Memory B cell (primary cell): ENCODE results near the gene AMFR.

Source experiments
- ATAC-seq: fragments of 150-1000 bp; cut with Tn5 transposase; 2 replicates; pipeline ENCODE4 v1.10.0; 2021; ENCODE audit warnings: low read depth, mild to moderate bottlenecking, moderate library complexity
- DNase-seq, 2 donors: peaks; one replicate each; pipeline ENCODE4 v3.0.0; 2022; ENCODE audit warnings: low spot score in 2 of 2
- H3K27ac Mint-ChIP-seq: one replicate; pipeline ENCODE4 v1.8.0; 2022; ENCODE audit warnings: mild to moderate bottlenecking, moderate library complexity, mixed read lengths
- H3K27me3 Mint-ChIP-seq: one replicate; pipeline ENCODE4 v1.8.0; 2022; ENCODE audit warnings: mixed read lengths
- H3K36me3 Mint-ChIP-seq: one replicate; pipeline ENCODE4 v1.8.0; 2022; ENCODE audit warnings: mild to moderate bottlenecking, mixed read lengths
- H3K4me1 Mint-ChIP-seq: one replicate; pipeline ENCODE4 v1.8.0; 2022; ENCODE audit warnings: mixed read lengths
- H3K4me3 Mint-ChIP-seq: one replicate; pipeline ENCODE4 v1.8.0; 2022; ENCODE audit warnings: mild to moderate bottlenecking, moderate library complexity, mixed read lengths
- H3K9me3 Mint-ChIP-seq: one replicate; pipeline ENCODE4 v1.8.0; 2022; ENCODE audit warnings: mixed read lengths

The AMFR gene

DNA sequence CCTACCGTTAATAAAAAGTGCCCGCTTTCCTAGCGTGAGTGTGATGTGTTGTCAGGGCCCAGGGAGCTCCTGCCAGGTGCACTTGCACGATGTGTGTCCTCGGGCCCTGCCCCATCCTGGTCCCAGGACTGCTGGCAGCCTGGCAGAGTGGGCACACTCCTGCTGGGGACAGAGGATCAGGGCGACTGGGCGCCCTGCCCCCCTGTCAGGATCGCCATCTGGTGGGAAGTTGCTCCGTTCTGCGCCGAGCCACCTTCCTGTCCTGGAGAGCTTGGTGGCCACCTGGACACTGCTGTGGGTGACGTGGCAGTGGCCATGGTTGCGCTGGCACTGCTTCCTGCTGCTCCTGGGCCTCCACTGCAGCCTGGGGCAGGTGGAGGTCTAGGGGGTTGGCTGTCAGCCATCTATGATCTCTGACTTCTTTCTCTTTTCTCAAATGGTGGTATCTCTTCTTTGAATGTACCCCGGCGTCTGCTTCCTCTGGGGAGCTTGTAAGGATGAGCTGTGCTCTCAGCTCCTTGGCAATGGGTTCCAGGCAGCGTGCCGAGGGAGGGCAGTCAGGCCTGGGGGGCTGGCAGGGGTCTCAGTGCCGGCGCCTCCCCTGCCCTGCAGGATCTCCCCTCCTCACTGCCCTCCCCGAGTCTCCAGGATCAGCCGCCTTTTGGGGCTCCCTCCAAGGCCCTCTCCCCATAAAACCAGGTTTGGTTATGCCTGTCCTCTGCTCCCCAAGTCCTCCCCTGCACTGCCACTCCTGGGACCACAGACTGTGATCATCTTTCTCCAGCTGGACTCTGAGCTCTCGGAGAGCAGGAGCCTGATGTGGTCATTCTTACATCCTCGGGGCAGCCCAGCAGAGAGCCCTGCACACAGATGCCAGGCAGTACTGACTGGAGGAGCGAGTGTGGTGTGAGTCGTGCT is 76.9 kb downstream of the AMFR start:
- Mint-ChIP-seq H3K27ac (no peak overlapping the region), H3K4me1 (no peaks in the 10 kb centered on the region), H3K36me3 (no peaks in the 10 kb centered on the region), H3K4me3 (no peak overlapping the region), H3K27me3 (peaks cover 8% of the 10 kb centered on the region), H3K9me3 (no peaks in the 10 kb centered on the region)
- ATAC-seq (no peak), DNase-seq (no peak)

DNA sequence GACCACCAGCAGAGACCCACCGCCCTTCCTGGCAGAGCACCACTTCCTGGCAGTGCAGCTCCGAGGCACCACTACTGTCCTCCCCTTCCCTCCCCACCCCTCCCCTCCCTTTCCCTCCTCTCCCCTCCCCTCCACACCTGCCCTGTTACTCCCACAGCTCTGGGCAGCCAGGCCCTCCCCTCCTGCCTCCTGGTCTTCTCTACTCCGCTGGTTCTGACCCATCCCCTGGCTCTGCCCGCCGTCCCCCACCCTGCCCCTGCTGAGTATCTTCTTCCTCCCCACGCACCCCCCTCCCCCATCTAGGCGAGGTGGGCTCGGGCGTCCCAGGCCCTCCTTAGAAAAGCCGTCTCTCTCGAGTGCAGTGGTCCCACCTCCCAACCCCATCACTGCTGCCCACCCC is 77.7 kb downstream of the AMFR start:
- Mint-ChIP-seq H3K27me3 (peaks cover 8% of the 10 kb centered on the region), H3K9me3 (no peaks in the 10 kb centered on the region), H3K27ac (no peak overlapping the region), H3K36me3 (no peaks in the 10 kb centered on the region), H3K4me3 (no peak overlapping the region), H3K4me1 (no peaks in the 10 kb centered on the region)
- DNase-seq = no peak
- no peak for ATAC-seq

DNA sequence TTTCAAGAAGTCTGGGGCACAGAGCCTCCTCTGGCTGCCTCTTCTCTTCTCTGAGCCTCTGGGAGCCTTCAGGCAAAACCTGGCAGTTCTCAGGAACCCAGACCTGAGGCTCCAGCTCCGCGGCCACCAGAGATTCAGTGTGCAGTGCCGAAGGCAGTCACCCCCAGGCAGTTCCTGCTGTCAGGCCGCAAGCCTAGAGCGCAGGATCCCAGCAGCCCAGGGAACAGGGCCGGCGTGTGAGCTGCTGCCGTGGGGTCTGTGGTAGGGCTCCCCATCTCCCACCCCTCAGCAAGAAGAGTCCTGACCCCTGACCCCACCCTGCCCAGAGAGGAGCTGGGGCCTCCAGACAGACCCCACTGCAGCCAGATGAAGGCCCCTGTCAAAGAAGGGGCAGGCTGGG is 78.2 kb downstream of the AMFR start:
- DNase-seq (no peak), ATAC-seq (no peak)
- Mint-ChIP-seq H3K36me3 (no peaks in the 10 kb centered on the region), H3K27me3 (peaks cover 8% of the 10 kb centered on the region), H3K4me1 (no peaks in the 10 kb centered on the region), H3K9me3 (no peaks in the 10 kb centered on the region), H3K4me3 (no peak overlapping the region), H3K27ac (no peak overlapping the region)

GRCh38 chr16:56346131-56346890 is 79.0 kb downstream of the AMFR start:
- DNase-seq (no peak), ATAC-seq (no peak)
- Mint-ChIP-seq H3K27me3 (peaks cover 6% of the 10 kb centered on the region), H3K36me3 (no peaks in the 10 kb centered on the region), H3K27ac (no peak overlapping the region), H3K4me3 (no peak overlapping the region), H3K4me1 (no peaks in the 10 kb centered on the region), H3K9me3 (no peaks in the 10 kb centered on the region)

- no peak for DNase-seq
- H3K4me1 Mint-ChIP-seq = no peaks in the 10 kb centered on the region
- H3K27ac Mint-ChIP-seq = no peak overlapping the region
- ATAC-seq = no peak
- H3K9me3 Mint-ChIP-seq = no peaks in the 10 kb centered on the region
- peaks cover 1% of the 10 kb centered on the region for H3K27me3 Mint-ChIP-seq
- H3K4me3 Mint-ChIP-seq = no peak overlapping the region
- H3K36me3 Mint-ChIP-seq = no peaks in the 10 kb centered on the region
Measured at GRCh38 chr16:56345406-56346050, 79.8 kb downstream of the AMFR start.

- Mint-ChIP-seq H3K4me1 (no peaks in the 10 kb centered on the region), H3K4me3 (no peak overlapping the region), H3K27me3 (no peaks in the 10 kb centered on the region), H3K27ac (no peak overlapping the region), H3K36me3 (no peaks in the 10 kb centered on the region), H3K9me3 (no peaks in the 10 kb centered on the region)
- ATAC-seq (no peak), DNase-seq (no peak)
Measured at GRCh38 chr16:56344518-56345405, 80.6 kb downstream of the AMFR start.

DNA sequence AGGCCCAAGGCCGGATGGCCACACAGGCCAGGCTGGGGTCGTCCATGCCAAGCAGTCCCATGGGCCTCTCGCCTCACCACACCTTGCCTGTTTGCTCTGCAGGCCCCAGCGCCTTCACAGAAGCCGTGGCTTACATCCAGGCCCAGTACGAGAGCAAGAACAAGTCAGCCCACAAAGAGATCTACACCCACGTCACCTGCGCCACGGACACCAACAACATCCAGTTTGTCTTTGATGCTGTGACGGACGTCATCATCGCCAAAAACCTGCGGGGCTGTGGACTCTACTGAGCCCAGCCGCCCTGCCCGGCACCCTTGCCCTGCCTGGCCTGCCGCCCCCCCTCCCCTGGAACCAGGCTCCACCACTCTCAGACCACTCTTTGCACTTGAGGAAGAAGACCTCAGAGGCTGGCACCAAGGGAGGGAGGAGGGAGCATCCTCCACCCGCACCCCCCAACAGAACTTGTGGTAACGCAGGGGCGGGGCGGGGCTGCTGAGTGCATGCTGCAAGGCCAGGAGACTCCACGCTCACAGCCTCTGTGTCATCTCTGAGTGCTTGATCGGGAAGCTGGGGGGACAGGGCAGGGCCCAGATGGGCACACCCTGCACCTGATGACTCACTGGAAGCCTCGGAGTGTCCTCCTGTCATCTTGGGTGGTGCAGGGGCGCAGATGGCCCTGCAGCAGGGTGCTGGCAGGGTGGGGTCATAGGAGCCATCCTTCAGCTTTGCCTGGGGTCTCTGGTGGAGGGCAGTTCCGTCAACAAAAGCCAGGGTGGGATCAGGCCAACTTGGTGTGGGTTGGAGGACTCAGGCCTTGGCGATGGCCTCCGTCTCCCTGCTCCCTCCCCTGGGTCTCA is 81.5 kb downstream of the AMFR start:
- H3K9me3 Mint-ChIP-seq = no peaks in the 10 kb centered on the region
- H3K4me3 Mint-ChIP-seq = no peak overlapping the region
- H3K27ac Mint-ChIP-seq = no peak overlapping the region
- no peak for DNase-seq
- H3K27me3 Mint-ChIP-seq = no peaks in the 10 kb centered on the region
- ATAC-seq = no peak
- H3K36me3 Mint-ChIP-seq = no peaks in the 10 kb centered on the region
- no peaks in the 10 kb centered on the region for H3K4me1 Mint-ChIP-seq

- H3K4me1 Mint-ChIP-seq = peaks cover 2% of the 10 kb centered on the region
- no peaks in the 10 kb centered on the region for H3K9me3 Mint-ChIP-seq
- ATAC-seq (no peak), DNase-seq (no peak)
- H3K27me3 Mint-ChIP-seq = no peaks in the 10 kb centered on the region
- no peaks in the 10 kb centered on the region for H3K36me3 Mint-ChIP-seq
- no peak overlapping the region for H3K4me3 Mint-ChIP-seq
- H3K27ac Mint-ChIP-seq = no peak overlapping the region
Measured at GRCh38 chr16:56341656-56342399, 83.5 kb downstream of the AMFR start.

- no peaks in the 10 kb centered on the region for H3K36me3 Mint-ChIP-seq
- H3K4me3 Mint-ChIP-seq = no peak overlapping the region
- no peak overlapping the region for H3K27ac Mint-ChIP-seq
- H3K27me3 Mint-ChIP-seq = no peaks in the 10 kb centered on the region
- DNase-seq (no peak), ATAC-seq (no peak)
- peaks cover 2% of the 10 kb centered on the region for H3K4me1 Mint-ChIP-seq
- H3K9me3 Mint-ChIP-seq = no peaks in the 10 kb centered on the region
Measured at GRCh38 chr16:56340864-56341365, 84.4 kb downstream of the AMFR start.

GRCh38 chr16:56340416-56340815 is 84.9 kb downstream of the AMFR start:
- peaks cover 2% of the 10 kb centered on the region for H3K4me1 Mint-ChIP-seq

DNA sequence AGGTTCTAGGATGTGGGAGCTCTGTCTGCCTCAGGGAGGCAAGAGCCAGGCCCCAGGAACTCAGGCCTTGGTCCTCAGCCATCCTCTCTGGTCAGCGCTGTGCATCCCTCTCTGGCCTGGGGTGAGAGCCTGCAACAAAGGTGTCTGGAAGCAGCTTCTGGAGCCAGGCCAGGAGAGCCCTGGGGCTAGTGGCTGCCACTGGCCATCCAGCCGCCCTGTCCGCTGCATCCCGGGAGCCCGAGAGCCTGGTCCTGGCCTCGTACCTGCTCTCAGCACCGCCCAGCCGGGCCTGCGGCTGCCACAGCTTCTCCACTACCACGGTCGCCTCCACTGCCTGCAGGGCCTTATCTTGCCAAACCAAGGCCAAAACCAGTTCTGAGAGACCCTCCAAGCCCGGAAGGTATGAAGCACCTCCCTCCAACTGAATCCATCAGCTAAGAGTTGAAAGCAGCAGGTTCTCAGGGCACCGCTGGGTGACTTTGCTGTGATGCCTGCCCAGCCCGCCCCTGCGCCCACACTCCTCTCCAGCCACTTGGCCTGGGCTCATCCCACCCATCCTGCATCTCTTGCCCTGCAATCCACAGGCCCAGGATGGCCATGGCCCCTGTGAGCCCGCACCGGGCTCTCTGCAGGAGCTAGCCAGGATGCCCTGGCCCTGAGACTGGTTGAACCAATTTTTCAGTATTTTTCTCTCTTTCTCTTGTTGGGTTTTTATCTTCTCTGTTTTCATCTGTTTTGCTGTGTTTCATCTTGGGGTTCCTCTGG is 85.7 kb downstream of the AMFR start:
- DNase-seq (no peak), ATAC-seq (no peak)
- H3K27ac Mint-ChIP-seq = no peak overlapping the region
- no peak overlapping the region for H3K4me3 Mint-ChIP-seq
- peaks cover 2% of the 10 kb centered on the region for H3K4me1 Mint-ChIP-seq
- H3K36me3 Mint-ChIP-seq = no peaks in the 10 kb centered on the region
- no peaks in the 10 kb centered on the region for H3K9me3 Mint-ChIP-seq
- H3K27me3 Mint-ChIP-seq = no peaks in the 10 kb centered on the region

More at GRCh38 chr16:56340416-56340815, 84.9 kb downstream of the AMFR start:
- Mint-ChIP-seq H3K4me3 (no peak overlapping the region), H3K27ac (no peak overlapping the region), H3K9me3 (no peaks in the 10 kb centered on the region), H3K36me3 (no peaks in the 10 kb centered on the region), H3K27me3 (no peaks in the 10 kb centered on the region)
- ATAC-seq (no peak), DNase-seq (no peak)
